NOMO-1 treated with dmso at 0.1 percent for 144 hours (cell line): ENCODE data around the gene ACADS.

Source experiments
- DNase-seq: peaks from one replicate; lab custom pipeline; 2025; ENCODE audit not compliant: unreplicated experiment; lab: John Stamatoyannopoulos, UW

ACADS gene

GRCh38 chr12:120787889-120788288 is 62.3 kb downstream of the ACADS start:
- no peak for DNase-seq
